GM19372 (cell line): ENCODE results near the gene TMEM259.

Source experiments
- ATAC-seq: cut with Tn5 transposase; IDR thresholded peaks from one replicate; pipeline ENCODE4 v1.9.1; 2021; ENCODE audit warnings: mild to moderate bottlenecking, low read depth, moderate library complexity; ENCODE audit not compliant: unreplicated experiment

Gene TMEM259

DNA sequence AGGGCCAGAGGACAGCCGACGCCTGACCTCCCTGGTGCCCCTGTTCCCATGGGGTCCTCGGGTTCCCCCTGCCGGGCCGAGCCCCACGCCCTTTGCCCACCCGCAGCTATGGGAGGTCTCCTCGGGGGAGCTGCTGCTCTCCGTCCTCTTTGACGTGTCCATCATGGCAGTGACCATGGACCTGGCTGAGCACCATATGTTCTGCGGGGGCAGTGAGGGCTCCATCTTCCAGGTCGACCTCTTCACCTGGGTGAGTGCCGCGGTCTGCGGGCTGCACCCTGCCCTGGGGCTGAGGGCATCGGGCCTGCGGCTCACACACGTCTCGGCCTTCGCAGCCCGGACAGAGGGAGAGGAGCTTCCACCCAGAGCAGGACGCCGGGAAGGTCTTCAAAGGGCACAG lies 30.2 kb downstream of the TMEM259 start:
- ATAC-seq: no peak

GRCh38 chr19:990119-990571 lies 30.8 kb downstream of the TMEM259 start:
- ATAC-seq: no peak

DNA sequence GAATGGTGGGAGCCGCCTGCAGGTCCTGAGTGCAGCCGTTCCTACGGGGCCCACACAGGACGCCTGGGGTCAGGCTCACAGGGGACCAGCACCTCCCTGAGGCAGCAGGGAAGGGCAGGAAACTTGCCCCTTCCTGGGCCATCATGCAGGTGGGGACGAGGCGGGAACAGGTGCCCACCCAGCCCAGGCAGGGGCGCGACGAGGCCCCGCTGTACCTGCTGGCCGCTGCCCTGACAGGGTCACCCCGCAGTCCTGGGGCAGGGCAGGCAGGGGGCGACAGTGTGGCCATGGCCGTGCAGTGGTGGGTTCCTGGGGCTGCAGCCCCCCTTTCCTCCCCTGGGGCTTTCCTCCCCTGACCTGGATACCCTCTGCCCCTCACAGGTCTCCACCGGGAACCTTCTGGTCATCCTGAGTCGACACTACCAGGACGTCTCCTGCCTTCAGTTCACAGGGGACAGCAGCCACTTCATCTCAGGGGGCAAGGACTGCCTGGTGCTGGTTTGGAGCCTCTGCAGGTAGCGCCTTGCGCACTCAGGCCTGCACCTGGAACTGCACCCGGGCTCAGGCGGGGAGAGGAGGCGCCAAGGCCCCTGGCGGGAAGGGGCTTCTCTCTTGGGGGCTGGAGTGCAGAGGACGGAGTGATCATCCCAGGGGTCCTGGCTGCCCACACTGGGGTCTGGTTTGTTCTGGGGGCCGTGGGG lies 31.4 kb downstream of the TMEM259 start:
- no peak for ATAC-seq

DNA sequence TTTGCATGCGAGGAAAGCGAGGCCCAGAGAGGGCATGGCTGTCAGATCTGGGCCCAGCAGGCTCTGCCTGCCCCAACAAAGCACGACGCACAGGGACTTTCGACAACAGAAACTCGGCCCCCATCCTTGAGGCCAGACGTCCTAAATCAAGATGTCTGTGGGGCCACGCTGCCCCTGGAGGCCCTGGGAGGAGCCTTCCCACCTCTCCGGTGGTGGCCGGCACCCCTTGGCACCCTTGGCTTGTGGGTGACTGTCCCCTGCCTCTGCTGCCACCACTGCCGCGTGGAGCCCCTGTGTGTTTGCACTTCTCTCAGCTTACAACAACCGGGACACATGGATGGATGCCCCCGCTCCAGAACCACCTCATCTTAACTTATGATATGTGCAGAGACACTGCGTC lies 32.4 kb downstream of the TMEM259 start:
- ATAC-seq: no peak

GRCh38 chr19:988081-988480 lies 32.8 kb downstream of the TMEM259 start:
- no peak for ATAC-seq

DNA sequence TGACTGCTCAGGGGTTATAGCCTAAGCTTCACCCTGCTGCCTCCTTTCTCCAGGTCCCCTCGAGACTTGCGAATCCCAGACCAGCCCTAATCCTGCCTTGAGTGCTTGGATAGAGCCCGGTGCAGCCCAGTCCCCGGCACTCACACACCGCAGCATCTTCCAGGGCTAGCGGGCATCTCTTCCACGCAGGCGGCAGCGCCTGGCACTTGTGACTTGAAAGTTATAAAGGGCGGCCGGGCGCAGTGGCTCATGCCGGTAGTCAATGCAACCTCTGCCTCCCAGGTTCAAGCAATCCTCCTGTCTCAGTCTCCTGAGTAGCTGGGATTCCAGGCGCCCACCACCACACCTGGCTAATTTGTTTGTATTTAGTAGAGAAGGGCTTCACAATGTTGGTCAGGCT lies 34.8 kb downstream of the TMEM259 start:
- no peak for ATAC-seq

DNA sequence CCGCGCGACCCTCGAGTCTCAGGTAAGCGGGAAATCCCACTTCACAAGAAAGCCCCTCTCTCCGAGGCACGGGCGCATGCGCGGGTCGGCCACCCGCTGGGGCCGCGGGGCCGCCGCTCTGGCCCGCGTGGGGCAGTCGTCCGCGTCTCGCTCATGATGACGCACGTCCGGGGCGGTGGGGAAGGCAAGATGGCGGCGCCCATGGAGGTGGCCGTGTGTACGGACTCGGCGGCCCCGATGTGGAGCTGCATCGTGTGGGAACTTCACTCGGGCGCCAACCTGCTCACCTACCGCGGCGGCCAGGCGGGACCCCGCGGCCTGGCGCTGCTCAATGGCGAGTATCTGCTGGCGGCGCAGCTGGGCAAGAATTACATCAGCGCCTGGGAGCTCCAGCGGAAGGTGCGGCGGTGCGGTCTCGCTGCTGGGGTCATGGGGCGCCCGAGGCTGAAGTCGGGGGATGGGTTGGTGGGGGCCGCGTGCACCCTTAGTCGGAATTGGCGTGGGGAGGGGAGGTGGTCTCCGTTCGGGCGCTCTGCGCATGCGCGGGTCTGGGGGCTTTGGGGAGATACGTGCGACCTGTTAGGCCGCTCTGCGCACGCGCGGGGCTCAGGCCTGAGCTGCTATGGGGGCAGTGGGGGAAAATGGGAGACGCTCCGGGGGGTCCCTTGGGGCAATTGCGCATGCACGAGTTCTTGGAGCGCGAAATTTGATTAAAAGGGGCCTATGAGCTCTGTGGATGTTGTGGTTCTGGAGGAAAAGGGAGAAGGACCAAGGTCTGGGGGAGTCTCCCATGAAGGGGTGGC lies 36.6 kb downstream of the TMEM259 start, which contains the start of gene WDR18:
TSS of gene WDR18 (plus strand) at position 181 of the 803 bp plus-strand sequence. CDS start at position 190, 9 bp downstream.
- ATAC-seq: peak; percentile 83

GRCh38 chr19:982567-983170 lies 38.3 kb downstream of the TMEM259 start:
- ATAC-seq: no peak

DNA sequence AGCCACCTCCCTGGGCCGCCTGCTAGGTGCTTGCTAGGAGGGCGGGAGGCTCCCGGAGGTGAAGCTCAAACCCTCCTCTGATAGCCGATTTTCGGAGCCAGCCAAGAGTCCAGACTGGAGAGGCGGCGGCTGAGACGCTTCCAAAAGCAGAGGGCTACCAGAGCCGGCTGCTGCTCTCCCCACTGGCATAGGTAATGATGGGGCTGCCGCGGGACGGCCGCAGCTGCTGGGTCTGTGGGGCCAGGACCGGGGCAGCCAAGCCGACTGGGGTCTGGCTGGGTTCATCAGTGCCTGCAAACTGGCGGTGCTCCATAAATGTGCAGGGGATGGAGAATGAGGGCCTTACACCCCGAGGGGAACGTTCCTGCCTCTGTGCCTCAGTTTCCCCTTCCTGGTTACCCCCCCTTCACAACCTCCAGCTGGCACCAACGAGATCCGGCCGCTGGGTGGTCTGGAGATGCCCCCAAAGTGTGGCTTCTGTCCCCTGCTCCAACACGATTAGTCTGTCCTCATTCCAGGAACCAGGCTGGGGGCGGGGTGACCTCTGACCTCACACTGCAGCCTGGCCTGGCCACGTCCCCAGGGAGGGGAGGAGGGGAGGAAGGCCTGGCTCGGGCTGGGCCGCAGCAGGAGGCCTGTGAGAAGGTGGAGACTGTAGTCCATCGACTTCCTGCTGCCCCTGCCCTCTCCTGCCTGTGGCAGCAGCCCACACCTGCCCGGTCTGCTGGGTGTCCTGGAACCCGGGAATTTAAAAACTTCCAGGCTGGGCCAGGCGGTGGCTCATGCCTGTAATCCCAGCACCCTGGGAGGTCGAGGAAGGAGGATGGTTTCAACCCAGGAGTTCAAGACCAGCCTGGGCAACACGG lies 40.6 kb downstream of the TMEM259 start:
- no peak for ATAC-seq

DNA sequence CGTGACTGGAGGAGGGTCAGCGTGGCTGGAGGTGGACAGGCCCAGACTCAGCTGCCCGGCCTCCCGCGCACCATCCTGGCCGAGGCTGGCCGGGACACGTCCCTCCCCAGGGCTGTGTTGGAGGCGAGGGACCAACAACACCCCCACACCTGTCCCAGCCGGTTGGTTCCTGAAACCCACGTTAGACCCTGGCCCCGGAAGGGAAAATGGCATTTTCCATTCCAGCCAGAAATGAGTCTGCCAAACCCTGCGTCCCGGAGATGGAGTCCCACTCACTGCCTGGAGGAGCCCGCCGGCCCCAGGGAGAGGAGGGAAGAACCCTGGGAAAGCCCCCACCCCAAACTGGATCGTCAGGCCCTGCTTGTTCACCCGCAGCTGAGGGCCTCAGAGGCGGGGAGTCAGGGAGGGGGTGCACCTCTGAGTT lies 41.6 kb downstream of the TMEM259 start:
- no peak for ATAC-seq

DNA sequence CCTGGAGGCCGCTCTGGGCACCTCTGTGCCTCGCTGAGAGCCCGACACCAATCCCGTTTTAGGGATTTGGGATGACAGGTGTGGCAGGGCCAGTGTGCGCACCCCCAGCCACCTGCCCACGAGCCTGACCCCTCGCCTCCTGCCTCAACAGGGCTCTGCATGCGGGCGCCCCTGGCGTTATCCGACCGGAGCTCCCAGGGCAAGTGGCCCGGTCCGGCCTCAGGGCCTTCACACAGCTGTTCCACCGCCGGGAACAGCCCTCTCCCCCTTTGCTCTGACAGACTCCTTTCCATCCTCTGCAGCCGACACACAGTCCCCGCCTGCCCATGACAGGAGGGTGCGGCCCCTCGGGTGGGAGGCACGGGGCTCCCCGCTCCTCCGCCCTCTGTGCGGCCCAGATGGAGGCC lies 43.9 kb downstream of the TMEM259 start:
- ATAC-seq: no peak

DNA sequence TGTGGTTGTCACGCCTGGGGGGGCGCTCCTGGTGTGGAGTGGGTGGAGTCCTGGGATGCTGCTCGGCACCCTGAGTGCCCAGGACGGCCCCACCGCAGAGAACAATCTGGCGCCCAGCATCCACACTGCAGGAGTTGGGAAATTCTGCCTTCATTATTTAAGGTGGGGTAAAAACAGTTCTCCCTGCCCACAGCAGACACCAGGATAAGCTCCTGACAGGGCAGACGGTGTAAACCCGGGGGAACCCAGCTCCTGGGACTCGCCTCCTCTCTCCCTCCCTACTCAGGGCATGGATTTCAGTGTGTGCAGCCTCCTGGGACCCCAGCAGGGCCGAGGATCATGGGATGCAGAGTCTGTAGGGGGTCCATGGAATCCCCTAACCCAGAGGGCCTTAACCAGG lies 44.4 kb downstream of the TMEM259 start:
- ATAC-seq: no peak

- no peak for ATAC-seq
These were observed 46.2 kb downstream of the TMEM259 start for GRCh38 chr19:974564-975257.

- ATAC-seq: no peak
These were observed 47.0 kb downstream of the TMEM259 start for GRCh38 chr19:973726-974563.

- no peak for ATAC-seq
These were observed 48.6 kb downstream of the TMEM259 start for GRCh38 chr19:972281-972680.

GRCh38 chr19:971795-972194 lies 49.1 kb downstream of the TMEM259 start:
- no peak for ATAC-seq

- ATAC-seq: no peak
These were observed 50.2 kb downstream of the TMEM259 start for GRCh38 chr19:970695-971094.

DNA sequence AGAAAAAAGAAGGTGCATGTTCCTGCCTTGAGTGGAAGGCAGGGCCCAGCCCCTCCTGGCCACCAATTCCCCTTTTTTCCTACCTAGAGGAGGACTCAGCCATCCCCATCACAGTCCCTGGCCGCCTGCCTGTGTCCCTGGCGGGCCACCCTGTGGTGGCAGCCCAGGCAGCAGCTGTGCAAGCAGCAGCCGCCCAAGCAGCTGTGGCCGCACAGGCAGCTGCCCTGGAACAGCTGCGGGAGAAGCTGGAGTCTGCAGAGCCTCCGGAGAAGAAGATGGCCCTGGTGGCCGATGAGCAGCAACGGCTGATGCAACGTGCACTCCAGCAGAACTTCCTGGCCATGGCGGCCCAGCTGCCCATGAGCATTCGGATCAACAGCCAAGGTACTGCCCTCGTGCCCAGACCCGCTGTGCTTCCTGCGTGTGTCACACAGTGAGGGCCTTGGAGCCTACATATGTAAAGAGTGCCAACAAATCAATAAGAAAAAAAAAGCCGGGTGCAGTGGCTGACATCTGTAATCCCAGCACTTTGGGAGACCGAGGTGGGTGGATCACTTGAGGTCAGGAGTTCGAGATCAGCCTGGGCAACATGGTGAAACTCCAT lies 54.3 kb downstream of the TMEM259 start:
- ATAC-seq: no peak
